ENCODE results near the gene YPEL1. TPM values are rescaled to one million over a fixed set of nuclear protein-coding genes. Genes with fewer than 3 reads are reported as not detected.
"Not testable (repeated sequence)": the region's sequence is repeated elsewhere in the genome, so short reads cannot be mapped to it uniquely, and the experiment has no call there.

The YPEL1 gene
- total RNA-seq, 1 donor from 2014 or later = 20.4 TPM

DNA sequence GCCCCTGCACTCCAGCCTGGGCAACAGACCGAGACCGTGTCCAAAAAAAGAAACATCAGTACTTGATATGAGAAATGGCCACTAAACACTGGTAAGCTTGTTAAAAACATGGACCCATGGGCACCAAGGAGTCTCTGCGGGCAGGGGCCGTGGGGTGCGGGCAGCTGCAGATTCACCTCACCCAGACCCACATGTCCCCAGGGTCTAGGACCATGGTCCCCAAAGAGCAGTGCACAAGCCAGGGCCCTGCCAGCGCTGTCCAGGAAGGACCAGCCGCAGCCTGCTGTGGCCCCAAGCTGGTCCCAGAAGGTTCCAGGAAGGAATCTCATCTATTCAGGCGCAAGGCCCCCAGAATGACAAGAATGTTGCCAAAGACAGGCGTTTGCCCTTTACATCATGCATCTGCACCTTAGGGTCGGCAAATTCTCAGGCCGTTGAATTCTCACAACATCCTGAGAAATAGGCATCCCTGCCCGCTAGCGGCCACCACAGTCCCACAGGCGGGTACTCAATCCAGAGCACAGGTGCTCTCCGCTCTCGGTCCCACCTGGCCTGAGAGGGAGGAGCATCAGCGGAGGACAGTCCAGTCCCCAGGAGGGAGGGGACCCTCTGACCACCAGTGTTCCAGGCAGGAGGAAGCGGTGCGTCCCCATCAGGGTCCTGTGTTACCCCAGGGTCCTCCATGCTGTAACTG lies 9.5 kb downstream of the YPEL1 start:
- Histone ChIP-seq H3K9me3 (ENCODE audit: control insufficient read depth in 3 of 3, low read length in 3 of 3) (no peaks in the 10 kb centered on the region), H3K27me3 (ENCODE audit: control insufficient read depth in 3 of 3, insufficient read depth in 3 of 3, low read length in 3 of 3) (no peaks in the 10 kb centered on the region), H3K36me3 (ENCODE audit: control insufficient read depth in 3 of 3, insufficient read depth in 3 of 3, low read length in 3 of 3) (peaks cover 0 to 5% (median 3%) of the 10 kb centered on the region in 3 donors), H3K27ac (ENCODE audit: low read depth, low read length) (no peak overlapping the region), H3K4me1 (ENCODE audit: control insufficient read depth in 3 of 3, insufficient read depth in 3 of 3, low read length in 3 of 3) (peaks cover 0 to 31% (median 3%) of the 10 kb centered on the region in 3 donors), H3K4me3 (ENCODE audit: low read length in 3 of 3) (no peak overlapping the region), H3K9ac (ENCODE audit: low read depth in 1 of 3, low read length in 3 of 3) (no peak overlapping the region)

DNA sequence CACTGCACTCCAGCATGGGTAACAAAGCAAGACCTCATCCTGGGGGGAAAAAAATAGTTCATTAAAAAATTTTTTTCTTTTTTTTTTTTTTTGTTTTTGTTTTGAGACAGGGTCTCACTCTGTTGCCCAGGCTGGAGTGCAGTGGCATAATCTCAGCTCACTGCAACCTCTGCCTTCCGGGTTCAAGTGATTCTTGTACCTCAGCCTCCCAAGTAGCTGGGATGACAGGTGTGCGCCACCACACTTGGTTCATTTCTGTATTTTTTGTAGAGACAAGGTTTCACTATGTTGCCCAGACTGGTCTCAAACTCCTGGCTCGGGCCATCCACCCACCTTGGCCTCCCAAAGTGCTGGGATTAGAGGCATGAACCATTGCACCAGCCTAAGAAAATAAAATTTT lies 11.1 kb downstream of the YPEL1 start:
- H3K27me3 ChIP-seq (ENCODE audit: control insufficient read depth in 3 of 3, insufficient read depth in 3 of 3, low read length in 3 of 3); H3K9ac ChIP-seq (ENCODE audit: low read depth in 1 of 3, low read length in 3 of 3); H3K36me3 ChIP-seq (ENCODE audit: control insufficient read depth in 3 of 3, insufficient read depth in 3 of 3, low read length in 3 of 3); H3K4me3 ChIP-seq (ENCODE audit: low read length in 3 of 3); H3K27ac ChIP-seq (ENCODE audit: low read depth, low read length); H3K9me3 ChIP-seq (ENCODE audit: control insufficient read depth in 3 of 3, low read length in 3 of 3): not testable (repeated sequence)
- peaks cover 0 to 23% (median 3%) of the 10 kb centered on the region in 3 donors for H3K4me1 ChIP-seq (ENCODE audit: control insufficient read depth in 3 of 3, insufficient read depth in 3 of 3, low read length in 3 of 3)

DNA sequence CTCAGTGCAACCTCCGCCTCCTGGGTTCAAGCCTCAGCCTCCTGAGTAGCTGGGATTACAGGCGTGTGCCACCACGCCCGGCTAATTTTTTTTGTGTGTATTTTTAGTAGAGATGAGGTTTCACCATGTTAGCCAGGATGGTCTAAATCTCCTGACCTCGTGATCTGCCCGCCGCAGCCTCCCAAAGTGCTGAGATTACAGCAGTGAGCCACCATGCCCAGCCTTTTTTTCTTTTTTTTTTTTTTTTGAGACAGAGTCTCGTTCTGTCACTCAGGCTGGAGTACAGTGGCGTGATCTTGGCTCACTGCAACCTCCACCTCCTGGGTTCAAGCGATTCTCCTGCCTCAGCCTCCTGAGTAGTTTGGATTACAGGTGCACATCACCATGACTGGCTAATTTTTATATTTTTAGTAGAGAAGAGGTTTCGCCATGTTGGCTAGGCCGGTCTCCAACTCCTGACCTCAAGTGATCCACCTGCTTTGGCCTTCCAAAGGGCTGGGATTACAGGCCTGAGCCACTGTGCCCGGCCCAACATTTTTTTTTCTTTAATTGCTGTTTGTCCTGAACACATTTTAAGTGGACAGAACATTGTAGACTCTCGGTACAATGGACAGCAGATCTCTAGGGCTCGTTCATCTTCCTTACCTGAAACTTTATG lies 14.3 kb downstream of the YPEL1 start:
- Histone ChIP-seq H3K27ac (ENCODE audit: low read depth, low read length) (peak overlapping the region; percentile 12), H3K4me1 (ENCODE audit: control insufficient read depth in 3 of 3, insufficient read depth in 3 of 3, low read length in 3 of 3) (peaks cover 0 to 15% (median 3%) of the 10 kb centered on the region in 3 donors)
- not testable (repeated sequence) for H3K4me3 ChIP-seq (ENCODE audit: low read length in 3 of 3); H3K9ac ChIP-seq (ENCODE audit: low read depth in 1 of 3, low read length in 3 of 3); H3K27me3 ChIP-seq (ENCODE audit: control insufficient read depth in 3 of 3, insufficient read depth in 3 of 3, low read length in 3 of 3); H3K9me3 ChIP-seq (ENCODE audit: control insufficient read depth in 3 of 3, low read length in 3 of 3); H3K36me3 ChIP-seq (ENCODE audit: control insufficient read depth in 3 of 3, insufficient read depth in 3 of 3, low read length in 3 of 3)

DNA sequence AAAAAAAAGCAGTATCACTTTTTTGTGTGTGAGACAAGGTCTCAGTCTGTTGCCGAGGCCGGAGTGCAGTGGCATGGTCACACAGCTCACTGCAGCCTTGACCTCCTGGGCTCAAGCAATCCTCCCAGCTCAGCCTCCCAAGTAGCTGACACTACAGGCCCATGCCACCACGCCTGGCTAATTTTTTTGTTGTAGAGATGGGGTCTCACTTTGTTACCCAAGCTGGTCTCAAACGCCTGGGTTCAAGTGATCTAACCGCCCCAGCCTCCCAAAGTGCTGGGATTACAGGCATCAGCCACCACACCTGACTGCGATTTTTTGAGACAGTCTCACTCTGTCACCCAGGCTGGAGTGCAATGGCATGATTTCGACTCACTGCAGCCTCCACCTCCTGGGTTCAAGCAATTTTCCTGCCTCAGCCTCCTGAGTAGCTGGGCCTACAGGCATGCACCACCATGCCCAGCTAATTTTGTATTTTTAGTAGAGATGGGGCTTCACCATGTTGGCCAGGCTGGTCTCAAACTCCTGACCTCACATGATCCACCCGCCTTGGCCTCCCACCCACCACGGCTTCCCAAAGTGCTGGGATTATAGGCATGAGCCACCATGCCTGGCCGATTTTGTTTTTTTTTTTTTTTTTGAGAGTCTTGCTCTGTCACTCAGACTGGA lies 15.3 kb downstream of the YPEL1 start:
- H3K27ac ChIP-seq (ENCODE audit: low read depth, low read length); H3K36me3 ChIP-seq (ENCODE audit: control insufficient read depth in 3 of 3, insufficient read depth in 3 of 3, low read length in 3 of 3); H3K9me3 ChIP-seq (ENCODE audit: control insufficient read depth in 3 of 3, low read length in 3 of 3); H3K4me3 ChIP-seq (ENCODE audit: low read length in 3 of 3); H3K27me3 ChIP-seq (ENCODE audit: control insufficient read depth in 3 of 3, insufficient read depth in 3 of 3, low read length in 3 of 3); H3K9ac ChIP-seq (ENCODE audit: low read depth in 1 of 3, low read length in 3 of 3): not testable (repeated sequence)
- peaks cover 0 to 11% (median 3%) of the 10 kb centered on the region in 3 donors for H3K4me1 ChIP-seq (ENCODE audit: control insufficient read depth in 3 of 3, insufficient read depth in 3 of 3, low read length in 3 of 3)

DNA sequence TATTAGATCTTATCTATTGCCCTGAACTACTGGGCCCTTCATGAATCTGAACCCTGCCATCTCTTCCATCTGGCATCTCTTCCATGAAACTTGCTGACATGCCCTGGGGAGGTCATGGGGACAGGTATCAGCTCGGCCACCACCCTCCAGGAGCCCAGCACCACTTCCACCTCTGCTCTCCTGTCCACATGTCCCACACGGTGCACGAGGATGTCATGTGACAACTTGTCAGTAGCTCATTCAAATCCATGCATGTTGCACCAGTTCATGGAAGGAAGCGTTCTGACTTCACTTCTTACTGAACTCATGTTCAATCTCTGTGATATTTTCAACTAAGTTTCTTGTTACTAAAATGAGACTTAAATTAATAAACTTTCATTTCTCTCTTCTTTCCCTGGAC lies 16.6 kb downstream of the YPEL1 start:
- Histone ChIP-seq H3K4me1 (ENCODE audit: control insufficient read depth in 3 of 3, insufficient read depth in 3 of 3, low read length in 3 of 3) (peaks cover 8 to 24% (median 14%) of the 10 kb centered on the region in 3 donors), H3K27ac (ENCODE audit: low read depth, low read length) (peak overlapping the region; percentile 23), H3K27me3 (ENCODE audit: control insufficient read depth in 3 of 3, insufficient read depth in 3 of 3, low read length in 3 of 3) (no peaks in the 10 kb centered on the region), H3K9ac (ENCODE audit: low read depth in 1 of 3, low read length in 3 of 3) (no peak overlapping the region), H3K9me3 (ENCODE audit: control insufficient read depth in 3 of 3, low read length in 3 of 3) (no peaks in the 10 kb centered on the region), H3K4me3 (ENCODE audit: low read length in 3 of 3) (no peak overlapping the region), H3K36me3 (ENCODE audit: control insufficient read depth in 3 of 3, insufficient read depth in 3 of 3, low read length in 3 of 3) (no peaks in the 10 kb centered on the region)

DNA sequence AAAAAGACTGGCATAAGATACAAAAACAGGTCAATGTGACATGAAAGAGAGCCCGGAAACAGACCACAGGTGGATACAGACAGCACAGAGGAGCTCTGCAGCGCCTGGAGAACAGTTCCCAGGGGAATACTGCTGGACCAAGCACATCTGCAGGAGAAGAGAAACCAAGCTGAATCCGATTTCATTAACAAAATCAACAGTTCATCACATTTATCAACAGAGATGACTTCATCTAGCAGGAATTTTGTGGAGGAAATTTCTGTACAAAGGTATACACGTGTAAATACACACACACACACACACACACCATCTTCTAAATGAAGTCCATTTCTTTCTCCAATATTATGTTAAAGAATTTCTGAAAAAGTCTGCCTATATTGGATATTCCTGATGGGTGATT lies 17.1 kb downstream of the YPEL1 start:
- Histone ChIP-seq H3K4me3 (ENCODE audit: low read length in 3 of 3) (no peak overlapping the region), H3K27me3 (ENCODE audit: control insufficient read depth in 3 of 3, insufficient read depth in 3 of 3, low read length in 3 of 3) (no peaks in the 10 kb centered on the region), H3K9me3 (ENCODE audit: control insufficient read depth in 3 of 3, low read length in 3 of 3) (no peaks in the 10 kb centered on the region), H3K36me3 (ENCODE audit: control insufficient read depth in 3 of 3, insufficient read depth in 3 of 3, low read length in 3 of 3) (no peaks in the 10 kb centered on the region), H3K27ac (ENCODE audit: low read depth, low read length) (peak overlapping the region; percentile 23), H3K9ac (ENCODE audit: low read depth in 1 of 3, low read length in 3 of 3) (no peak overlapping the region), H3K4me1 (ENCODE audit: control insufficient read depth in 3 of 3, insufficient read depth in 3 of 3, low read length in 3 of 3) (peaks cover 12 to 30% (median 19%) of the 10 kb centered on the region in 3 donors)

DNA sequence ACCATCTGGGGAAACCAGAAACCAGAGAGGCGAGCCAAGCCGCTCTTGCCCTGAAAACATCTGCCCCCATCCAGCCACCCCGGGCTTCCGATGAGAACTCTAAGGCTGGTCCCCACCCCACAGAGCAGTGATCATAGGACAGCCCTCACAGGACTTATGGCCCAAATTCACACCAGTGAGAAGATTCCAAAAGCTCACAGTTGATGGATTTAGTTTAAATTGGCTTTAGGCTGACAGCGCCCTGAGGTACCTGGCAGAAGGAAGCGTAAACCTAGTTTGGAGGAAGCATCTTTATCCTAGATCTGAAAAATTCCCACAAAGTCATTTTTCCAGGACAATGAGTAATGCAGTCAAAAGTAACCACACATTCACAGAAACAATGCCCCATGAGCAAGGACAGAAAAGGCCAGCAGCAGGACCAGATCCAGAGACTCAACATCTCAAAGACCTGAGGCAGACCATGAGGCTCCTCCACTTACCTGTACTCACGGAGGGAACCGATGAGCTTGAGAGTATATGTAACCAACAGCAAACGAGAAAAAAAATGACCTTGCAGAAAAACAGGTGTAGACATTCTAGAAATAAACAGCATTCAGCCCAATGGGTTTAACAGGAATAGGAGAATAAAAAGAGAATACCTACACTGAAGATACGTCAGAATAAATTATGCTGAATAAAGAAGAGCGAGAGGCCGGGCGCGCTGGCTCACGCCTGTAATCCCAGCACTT lies 19.0 kb downstream of the YPEL1 start:
- not testable (repeated sequence) for H3K36me3 ChIP-seq (ENCODE audit: control insufficient read depth in 3 of 3, insufficient read depth in 3 of 3, low read length in 3 of 3); H3K27me3 ChIP-seq (ENCODE audit: control insufficient read depth in 3 of 3, insufficient read depth in 3 of 3, low read length in 3 of 3); H3K9me3 ChIP-seq (ENCODE audit: control insufficient read depth in 3 of 3, low read length in 3 of 3); H3K4me3 ChIP-seq (ENCODE audit: low read length in 3 of 3); H3K9ac ChIP-seq (ENCODE audit: low read depth in 1 of 3, low read length in 3 of 3); H3K27ac ChIP-seq (ENCODE audit: low read depth, low read length)
- H3K4me1 ChIP-seq (ENCODE audit: control insufficient read depth in 3 of 3, insufficient read depth in 3 of 3, low read length in 3 of 3) = peaks cover 20 to 33% (median 23%) of the 10 kb centered on the region in 3 donors

DNA sequence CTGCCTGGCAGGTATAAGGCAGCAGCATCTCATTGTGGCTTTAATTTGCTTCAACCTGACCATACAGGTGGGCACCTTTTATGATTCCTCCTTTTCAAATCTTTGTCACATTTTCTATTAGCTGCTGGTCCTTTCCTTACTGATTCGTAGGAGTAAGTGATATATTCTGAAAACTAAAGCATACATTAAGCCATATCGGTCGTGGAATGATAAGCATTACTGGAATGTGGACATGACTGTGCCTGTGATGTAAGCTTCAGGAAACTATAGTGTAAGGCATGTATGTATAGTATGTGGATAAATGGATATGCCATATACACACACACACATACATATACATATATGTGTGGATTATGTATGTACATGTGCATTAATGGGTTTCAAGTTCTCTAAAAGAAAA lies 20.8 kb downstream of the YPEL1 start:
- peak overlapping the region in 1 of 3 donors; percentile 64 for H3K9ac ChIP-seq (ENCODE audit: low read depth in 1 of 3, low read length in 3 of 3)

DNA sequence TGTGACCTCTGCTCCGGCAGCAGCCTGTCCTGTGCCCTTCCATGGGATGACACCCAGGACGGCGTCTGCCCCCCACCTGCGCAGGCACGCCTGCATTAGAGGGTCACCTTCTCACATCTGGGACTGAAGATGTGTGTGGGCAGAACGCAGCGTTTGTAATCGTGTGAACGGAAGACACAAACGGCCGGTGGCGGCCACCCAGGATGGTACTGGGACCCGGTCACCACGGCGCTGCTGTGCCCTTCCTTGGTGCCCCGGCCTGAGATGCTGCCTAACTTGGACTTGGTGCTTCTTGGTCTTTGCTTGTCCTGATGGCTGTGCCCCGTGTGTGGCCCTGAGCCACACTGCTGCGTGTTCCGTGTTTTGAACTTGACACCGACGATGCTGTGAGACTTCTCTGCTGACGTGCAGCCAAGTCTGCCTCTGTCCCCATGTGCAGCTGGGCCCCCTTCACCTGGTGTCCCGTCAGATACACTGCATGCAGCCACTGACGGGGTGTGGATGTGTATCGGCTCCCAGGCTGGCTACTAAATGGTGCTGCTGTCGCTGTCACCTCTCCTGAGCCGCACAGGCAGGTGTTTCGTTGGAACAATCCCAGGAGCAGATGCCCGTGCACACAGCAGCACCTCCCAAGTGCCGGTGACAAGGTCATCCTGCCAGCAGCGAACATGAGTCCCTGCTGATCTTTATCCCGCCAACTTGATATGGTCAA lies 21.4 kb downstream of the YPEL1 start:
- Histone ChIP-seq H3K4me1 (ENCODE audit: control insufficient read depth in 3 of 3, insufficient read depth in 3 of 3, low read length in 3 of 3) (peaks cover 20 to 40% (median 23%) of the 10 kb centered on the region in 3 donors), H3K9ac (ENCODE audit: low read depth in 1 of 3, low read length in 3 of 3) (peak overlapping the region in 2 of 3 donors; percentile 23 to 64), H3K4me3 (ENCODE audit: low read length in 3 of 3) (peak overlapping the region in 2 of 3 donors; percentile 29 to 39), H3K27ac (ENCODE audit: low read depth, low read length) (peak overlapping the region; percentile 63), H3K27me3 (ENCODE audit: control insufficient read depth in 3 of 3, insufficient read depth in 3 of 3, low read length in 3 of 3) (no peaks in the 10 kb centered on the region), H3K9me3 (ENCODE audit: control insufficient read depth in 3 of 3, low read length in 3 of 3) (no peaks in the 10 kb centered on the region), H3K36me3 (ENCODE audit: control insufficient read depth in 3 of 3, insufficient read depth in 3 of 3, low read length in 3 of 3) (peaks cover 4 to 9% (median 7%) of the 10 kb centered on the region in 3 donors)

More for the DNA sequence above, 20.8 kb downstream of the YPEL1 start:
- H3K4me1 ChIP-seq (ENCODE audit: control insufficient read depth in 3 of 3, insufficient read depth in 3 of 3, low read length in 3 of 3) = peaks cover 20 to 40% (median 23%) of the 10 kb centered on the region in 3 donors
- peaks cover 4 to 6% (median 5%) of the 10 kb centered on the region in 3 donors for H3K36me3 ChIP-seq (ENCODE audit: control insufficient read depth in 3 of 3, insufficient read depth in 3 of 3, low read length in 3 of 3)
- H3K27me3 ChIP-seq (ENCODE audit: control insufficient read depth in 3 of 3, insufficient read depth in 3 of 3, low read length in 3 of 3) = no peaks in the 10 kb centered on the region
- no peak overlapping the region for H3K4me3 ChIP-seq (ENCODE audit: low read length in 3 of 3)
- peak overlapping the region; percentile 63 for H3K27ac ChIP-seq (ENCODE audit: low read depth, low read length)
- no peaks in the 10 kb centered on the region for H3K9me3 ChIP-seq (ENCODE audit: control insufficient read depth in 3 of 3, low read length in 3 of 3)

All from skeletal muscle tissue (tissue), 4 donors.